WTC11 (cell line): Measurements from ENCODE around the gene ZBTB4. TPM values are rescaled to one million over a fixed set of nuclear protein-coding genes. Genes with fewer than 3 reads are reported as not detected.

Experiments
- ATAC-seq: fragments of 200-7000 bp; cut with Tn5 transposase; 2 replicates; pipeline ENCODE4 v1.10.0; 2021; ENCODE audit warnings: mild to moderate bottlenecking, moderate library complexity
- CTCF ChIA-PET: fragments of 300-600 bp; sonication (Branson Sonifier 250); formaldehyde crosslinking; loops from one replicate; lab custom pipeline; 2021; ENCODE audit warnings: antibody characterized with exemption; lab: Charles Lee
- POLR2A ChIA-PET: fragments of 350-600 bp; sonication (Branson Sonifier 250); formaldehyde crosslinking; loops from one replicate; lab custom pipeline; 2021; ENCODE audit warnings: antibody characterized with exemption; lab: Charles Lee
- DNase-seq: peaks from one replicate; pipeline ENCODE4 v3.0.0; 2021; ENCODE audit warnings: low spot score
- H3K27ac Mint-ChIP-seq: 2 replicates; pipeline ENCODE4 v1.8.0; 2021; ENCODE audit warnings: mixed read lengths
- H3K27me3 Mint-ChIP-seq: 2 replicates; pipeline ENCODE4 v1.8.0; 2021; ENCODE audit warnings: low read depth, mild to moderate bottlenecking, moderate library complexity, mixed read lengths
- H3K36me3 Mint-ChIP-seq: 2 replicates; pipeline ENCODE4 v1.8.0; 2021; ENCODE audit warnings: mixed read lengths
- H3K4me1 Mint-ChIP-seq: 2 replicates; pipeline ENCODE4 v1.8.0; 2022; ENCODE audit warnings: mixed read lengths
- H3K4me3 Mint-ChIP-seq: 2 replicates; pipeline ENCODE4 v1.8.0; 2021; ENCODE audit warnings: mild to moderate bottlenecking, moderate library complexity, mixed read lengths
- H3K9me3 Mint-ChIP-seq: 2 replicates; pipeline ENCODE4 v1.8.0; 2021; ENCODE audit warnings: mixed read lengths
- CDX4 ChIP-seq: fragments of 250-450 bp; sonication (Bioruptor Pico); IDR thresholded peaks from 2 replicates; pipeline ENCODE4 v1.9.0; 2021; ENCODE audit warnings: moderate library complexity, mild to moderate bottlenecking, inconsistent platforms, borderline replicate concordance
- FOXJ3 ChIP-seq: sonication (generic); formaldehyde crosslinking; IDR thresholded peaks from 2 replicates; pipeline ENCODE4 v1.9.0; 2021; ENCODE audit warnings: missing genetic modification reagents, mild to moderate bottlenecking, borderline replicate concordance
- HMGXB4 ChIP-seq: sonication (generic); formaldehyde crosslinking; IDR thresholded peaks from 2 replicates; pipeline ENCODE4 v1.8.1; 2023; ENCODE audit warnings: mild to moderate bottlenecking, moderate library complexity, missing genetic modification reagents
- JAZF1 ChIP-seq: fragments of 250-450 bp; sonication (Bioruptor Pico); IDR thresholded peaks from 2 replicates; pipeline ENCODE4 v1.9.0; 2021; ENCODE audit warnings: moderate library complexity, mild to moderate bottlenecking, inconsistent platforms
- MAX ChIP-seq: sonication (generic); formaldehyde crosslinking; IDR thresholded peaks from 2 replicates; pipeline ENCODE4 v1.8.0; 2022; ENCODE audit warnings: mild to moderate bottlenecking, missing genetic modification reagents
- MLX ChIP-seq: sonication (generic); formaldehyde crosslinking; IDR thresholded peaks from 2 replicates; pipeline ENCODE4 v1.8.1; 2023; ENCODE audit warnings: mild to moderate bottlenecking, missing genetic modification reagents, moderate library complexity
- ZNF532 ChIP-seq: fragments of 250-450 bp; sonication (Bioruptor Pico); IDR thresholded peaks from 2 replicates; pipeline ENCODE4 v1.9.0; 2021; ENCODE audit warnings: mild to moderate bottlenecking, borderline replicate concordance
- total RNA-seq: library from RNA; stranded (reverse); gene quantifications from 3 replicates; pipeline ENCODE4 v1.2.3, GENCODE V29; 2021

ZBTB4 gene
- total RNA-seq, 1 experiment from 2014 or later, result 14.6 TPM

GRCh38 chr17:7411427-7411750, 68.0 kb downstream of the ZBTB4 start (continued):
- TF ChIP-seq JAZF1 (CRISPR knock-in tag) (no peak), CDX4 (CRISPR knock-in tag) (no peak), ZNF532 (CRISPR knock-in tag) (no peak), HMGXB4 (no peak)

GRCh38 chr17:7410634-7411426, 68.6 kb downstream of the ZBTB4 start:
- H3K36me3 Mint-ChIP-seq, result peaks cover 26% of the 10 kb centered on the region
- H3K4me3 Mint-ChIP-seq, result no peak overlapping the region
- no peaks in the 10 kb centered on the region; the same call in 1 of the 2 replicates for H3K27me3 Mint-ChIP-seq
- peaks cover 30% of the 10 kb centered on the region for H3K4me1 Mint-ChIP-seq
- ChIA-PET CTCF (interaction anchor here (0.6 to 1.2 kb wide), 2 partner anchors 10 to 26 kb away, joined by 3 to 4 read pairs; no protein-coding TSS in a partner anchor), POLR2A (interaction anchor here (0.7 kb wide), 1 partner anchor 10 kb away, joined by 3 read pairs; no protein-coding TSS in a partner anchor)
- ATAC-seq, result no peak
- no peak for DNase-seq
- no peak overlapping the region for H3K27ac Mint-ChIP-seq
- TF ChIP-seq MLX (CRISPR knock-in tag), result no peak
- no peaks in the 10 kb centered on the region for H3K9me3 Mint-ChIP-seq

- POLR2A ChIA-PET, result no interaction called here
- H3K4me3 Mint-ChIP-seq, result no peak overlapping the region
- no peak for TF ChIP-seq FOXJ3 (CRISPR knock-in tag)
- no peak for TF ChIP-seq MAX (CRISPR knock-in tag)
- ATAC-seq (no peak), DNase-seq (no peak)
- peaks cover 33% of the 10 kb centered on the region for H3K4me1 Mint-ChIP-seq
- H3K27me3 Mint-ChIP-seq, result no peaks in the 10 kb centered on the region; the same call in 1 of the 2 replicates
- CTCF ChIA-PET, result interaction anchor here (0.9 to 1.5 kb wide), 2 partner anchors 11 to 25 kb away, joined by 4 read pairs; partner anchors contain the start of genes SPEM1 and TMEM102
- H3K9me3 Mint-ChIP-seq, result no peaks in the 10 kb centered on the region
- no peak overlapping the region for H3K27ac Mint-ChIP-seq
- peaks cover 19% of the 10 kb centered on the region for H3K36me3 Mint-ChIP-seq
These were observed 69.7 kb downstream of the ZBTB4 start for GRCh38 chr17:7409716-7410115.

Other genes with a start within 250 kb of the ZBTB4 start
- 57.6 to 67.3 TPM (median 59.8 TPM) in 3 replicates for gene DVL2, start 245.1 kb downstream of the ZBTB4 start, total RNA-seq
- 45.8 to 50.1 TPM (median 49.1 TPM) in 3 replicates for gene PHF23, start 240.2 kb downstream of the ZBTB4 start, total RNA-seq
- 228 to 247 TPM (median 238 TPM) in 3 replicates for gene GABARAP, start 237.2 kb downstream of the ZBTB4 start, total RNA-seq
- gene CTDNEP1, start 227.9 kb downstream of the ZBTB4 start, total RNA-seq, result 120 to 127 TPM (median 126 TPM) in 3 replicates
- 101 to 103 TPM (median 103 TPM) in 3 replicates for gene ELP5, start 227.4 kb downstream of the ZBTB4 start, total RNA-seq
- 131 to 136 TPM (median 136 TPM) in 3 replicates for gene CLDN7, start 217.2 kb downstream of the ZBTB4 start, total RNA-seq
- gene SLC2A4, start 197.9 kb downstream of the ZBTB4 start, total RNA-seq, result 5.6 to 6.4 TPM (median 6.2 TPM) in 3 replicates
- gene YBX2, start 185.0 kb downstream of the ZBTB4 start, total RNA-seq, result 26.8 to 36.5 TPM (median 35.2 TPM) in 3 replicates
- 929 to 1,021 TPM (median 936 TPM) in 3 replicates for gene EIF5A, start 172.0 kb downstream of the ZBTB4 start, total RNA-seq
- gene GPS2, start 164.3 kb downstream of the ZBTB4 start, total RNA-seq, result 42.2 to 55.9 TPM (median 44.7 TPM) in 3 replicates
- 44.3 to 64.4 TPM (median 50.2 TPM) in 3 replicates for gene NEURL4, start 150.3 kb downstream of the ZBTB4 start, total RNA-seq
- 58.6 to 63.9 TPM (median 60.6 TPM) in 3 replicates for gene ACAP1, start 143.1 kb downstream of the ZBTB4 start, total RNA-seq
- gene KCTD11, start 127.5 kb downstream of the ZBTB4 start, total RNA-seq, result 8.1 to 9.0 TPM (median 8.2 TPM) in 3 replicates
- gene TMEM95, start 124.5 kb downstream of the ZBTB4 start, total RNA-seq, result not detected in 3 replicates
- 9.3 to 11.8 TPM (median 10.7 TPM) in 3 replicates for gene TNK1, start 98.5 kb downstream of the ZBTB4 start, total RNA-seq
- 34.1 to 42.7 TPM (median 37.6 TPM) in 3 replicates for gene PLSCR3, start 85.1 kb downstream of the ZBTB4 start, total RNA-seq
- gene TMEM256, start 75.5 kb downstream of the ZBTB4 start, total RNA-seq, result 132 to 180 TPM (median 178 TPM) in 3 replicates
- 76.7 to 112 TPM (median 96.9 TPM) in 3 replicates for gene NLGN2, start 71.8 kb downstream of the ZBTB4 start, total RNA-seq
- 0.18 to 0.35 TPM in 2 of 3 replicates, not detected in the other for gene SPEM1, start 59.3 kb downstream of the ZBTB4 start, total RNA-seq
- 0.13 TPM in 1 of 3 replicates, not detected in the others for gene SPEM2, start 54.0 kb downstream of the ZBTB4 start, total RNA-seq
- not detected in 3 replicates for gene SPEM3, start 50.8 kb downstream of the ZBTB4 start, total RNA-seq
- gene TMEM102, start 44.2 kb downstream of the ZBTB4 start, total RNA-seq, result 13.5 to 15.3 TPM (median 13.9 TPM) in 3 replicates
- 19.8 to 29.1 TPM (median 28.0 TPM) in 3 replicates for gene FGF11, start 40.1 kb downstream of the ZBTB4 start, total RNA-seq
- gene CHRNB1, start 34.6 kb downstream of the ZBTB4 start, total RNA-seq, result 16.0 to 21.5 TPM (median 20.8 TPM) in 3 replicates
- 0.16 to 0.26 TPM (median 0.18 TPM) in 3 replicates for gene SLC35G6, start 1.8 kb upstream of the ZBTB4 start, total RNA-seq
- gene POLR2A, start 4.7 kb upstream of the ZBTB4 start, total RNA-seq, result 166 to 170 TPM (median 170 TPM) in 3 replicates
- gene TNFSF12, start 69.4 kb upstream of the ZBTB4 start, total RNA-seq, result 8.1 to 10.5 TPM (median 10.2 TPM) in 3 replicates
- 2.2 to 3.2 TPM (median 2.9 TPM) in 3 replicates for gene TNFSF13, start 79.1 kb upstream of the ZBTB4 start, total RNA-seq
- gene SENP3, start 82.3 kb upstream of the ZBTB4 start, total RNA-seq, result 72.2 to 85.4 TPM (median 75.2 TPM) in 3 replicates
- gene CD68, start 100.0 kb upstream of the ZBTB4 start, total RNA-seq, result 0.41 to 0.87 TPM (median 0.72 TPM) in 3 replicates
- 55.3 to 57.7 TPM (median 57.0 TPM) in 3 replicates for gene MPDU1, start 104.2 kb upstream of the ZBTB4 start, total RNA-seq
- 15.2 to 19.9 TPM (median 17.5 TPM) in 3 replicates for gene SOX15, start 110.5 kb upstream of the ZBTB4 start, total RNA-seq
- gene FXR2, start 135.3 kb upstream of the ZBTB4 start, total RNA-seq, result 32.5 to 35.1 TPM (median 33.3 TPM) in 3 replicates
- gene SAT2, start 148.2 kb upstream of the ZBTB4 start, total RNA-seq, result 68.3 to 75.8 TPM (median 73.1 TPM) in 3 replicates
- gene SHBG, start 150.5 kb upstream of the ZBTB4 start, total RNA-seq, result 0.83 to 1.2 TPM (median 1.1 TPM) in 3 replicates
- 29.1 to 37.5 TPM (median 35.9 TPM) in 3 replicates for gene ATP1B2, start 171.3 kb upstream of the ZBTB4 start, total RNA-seq
- 173 to 179 TPM (median 176 TPM) in 3 replicates for gene TP53, start 207.9 kb upstream of the ZBTB4 start, total RNA-seq
- gene WRAP53, start 208.8 kb upstream of the ZBTB4 start, total RNA-seq, result 35.5 to 37.3 TPM (median 37.2 TPM) in 3 replicates
- 14.3 to 14.7 TPM (median 14.5 TPM) in 3 replicates for gene EFNB3, start 225.6 kb upstream of the ZBTB4 start, total RNA-seq
- gene DNAH2, start 238.1 kb upstream of the ZBTB4 start, total RNA-seq, result 0.17 to 0.34 TPM (median 0.27 TPM) in 3 replicates